ENCODE measurements around the gene GSTO2. TPM values are rescaled to one million over a fixed set of nuclear protein-coding genes. Genes with fewer than 3 reads are reported as not detected.

GSTO2 gene
- total and polyA plus RNA-seq, 11 donors = 0.46 to 1.9 (median 0.88) TPM

DNA sequence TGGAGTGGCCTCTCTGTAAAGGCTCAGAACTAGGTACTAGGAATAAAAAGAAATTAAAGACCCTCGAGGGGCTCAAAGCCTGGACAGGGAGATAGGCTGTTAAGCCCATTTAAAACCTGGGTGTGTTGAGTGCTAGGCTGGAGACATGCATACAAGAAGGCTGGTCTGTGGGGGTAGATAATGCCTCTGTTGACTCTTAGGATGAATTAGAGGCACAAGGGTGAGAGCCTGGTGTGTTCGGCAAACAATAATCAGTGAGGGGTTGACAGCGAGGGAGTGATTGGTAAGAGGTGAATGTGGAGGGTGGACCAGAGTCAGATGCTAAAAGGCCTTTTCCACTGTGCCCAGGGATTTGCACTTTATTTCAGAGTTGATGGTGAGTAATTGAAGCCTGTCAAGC lies 12.7 kb downstream of the GSTO2 start:
- H3K36me3 ChIP-seq = no peaks in the 10 kb centered on the region
- H3K9me3 ChIP-seq = no peaks in the 10 kb centered on the region
- H3K4me3 ChIP-seq = no peak overlapping the region
- DNase-seq = no peak
- H3K27ac ChIP-seq = no peak overlapping the region
- peaks cover 0 to 6% (median 0%) of the 10 kb centered on the region in 9 donors for H3K27me3 ChIP-seq
- no peak for TF ChIP-seq CTCF (IDR thresholded peaks at IDR 0.05)
- no peak for TF ChIP-seq POLR2A (IDR thresholded peaks at IDR 0.05)
- no peaks in the 10 kb centered on the region for H3K4me1 ChIP-seq
- intact Hi-C loops (cut with DNase I) = no loop called here
- no peak for ATAC-seq
- 62 to 72% (median 67%) methylated on average over 3 of the region's 3 CpGs for WGBS, 4 donors

DNA sequence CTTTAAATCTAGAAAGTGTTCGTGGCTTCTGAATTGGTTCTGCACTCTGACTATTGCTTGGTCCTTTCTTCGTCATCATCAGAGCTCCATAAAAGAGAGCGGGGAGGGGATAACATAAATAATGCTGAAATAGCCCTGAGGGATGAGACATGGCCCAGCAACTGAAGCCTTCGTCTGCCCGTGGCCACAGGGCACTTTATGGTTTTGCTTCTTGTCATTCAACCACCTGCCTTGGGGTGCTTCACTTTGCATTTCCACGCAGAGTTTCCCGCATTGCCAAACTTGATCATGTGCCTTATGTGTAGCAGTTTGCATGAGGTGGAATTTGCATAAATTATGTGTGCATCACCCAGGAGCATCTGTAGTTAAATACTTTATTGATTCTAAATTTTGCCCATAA lies 15.9 kb downstream of the GSTO2 start:
- H3K27me3 ChIP-seq = no peaks in the 10 kb centered on the region
- no peak for DNase-seq
- 87 to 92% (median 88%) methylated on average over 7 of the region's 7 CpGs for WGBS, 4 donors
- ATAC-seq = no peak
- H3K27ac ChIP-seq = no peak overlapping the region
- H3K36me3 ChIP-seq = no peaks in the 10 kb centered on the region
- H3K4me3 ChIP-seq = no peak overlapping the region
- H3K9me3 ChIP-seq = no peaks in the 10 kb centered on the region
- TF ChIP-seq CTCF (IDR thresholded peaks at IDR 0.05) (no peak), POLR2A (IDR thresholded peaks at IDR 0.05) (no peak)
- intact Hi-C loops (cut with DNase I) = no loop called here
- H3K4me1 ChIP-seq = no peaks in the 10 kb centered on the region

DNA sequence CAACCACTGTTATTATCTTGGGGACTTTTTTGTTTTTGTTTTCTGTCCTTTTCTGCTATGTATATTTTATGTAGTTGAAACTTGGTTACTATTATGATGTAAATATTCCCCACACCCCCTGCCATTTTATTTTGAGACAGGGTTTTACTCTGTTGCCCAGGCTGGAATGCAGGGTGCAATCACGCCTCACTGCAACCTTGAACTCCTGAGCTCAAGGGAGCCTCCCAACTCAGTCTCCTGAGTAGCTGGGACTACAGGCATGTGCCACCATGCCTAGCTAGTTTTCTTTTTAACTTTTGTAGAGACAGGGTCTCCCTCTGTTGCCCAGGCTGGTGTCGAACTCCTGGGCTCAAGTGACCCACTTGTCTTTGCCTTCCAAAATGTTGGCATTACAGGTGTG lies 18.0 kb downstream of the GSTO2 start:
- intact Hi-C loops (cut with DNase I) = no loop called here
- Histone ChIP-seq H3K36me3 (no peaks in the 10 kb centered on the region), H3K4me3 (no peak overlapping the region), H3K27me3 (no peaks in the 10 kb centered on the region), H3K27ac (no peak overlapping the region), H3K4me1 (peaks cover 0 to 11% (median 3%) of the 10 kb centered on the region in 12 donors), H3K9me3 (no peaks in the 10 kb centered on the region)
- ATAC-seq (no peak), DNase-seq (no peak)
- TF ChIP-seq POLR2A (IDR thresholded peaks at IDR 0.05) (no peak), CTCF (IDR thresholded peaks at IDR 0.05) (no peak)
- WGBS, 4 donors = 73 to 89% (median 83%) methylated on average over 2 of the region's 2 CpGs

GRCh38 chr10:104288355-104288754 lies 19.4 kb downstream of the GSTO2 start:
- no peak overlapping the region for H3K4me3 ChIP-seq
- H3K9me3 ChIP-seq = no peaks in the 10 kb centered on the region
- no peak overlapping the region for H3K27ac ChIP-seq
- H3K27me3 ChIP-seq = no peaks in the 10 kb centered on the region
- H3K36me3 ChIP-seq = no peaks in the 10 kb centered on the region
- DNase-seq = no peak
- WGBS, 4 donors = 65 to 75% (median 66%) methylated on average over 1 of the region's 1 CpG
- ATAC-seq = no peak
- no peak for TF ChIP-seq POLR2A (IDR thresholded peaks at IDR 0.05)
- no peak for TF ChIP-seq CTCF (IDR thresholded peaks at IDR 0.05)
- intact Hi-C loops (cut with DNase I) = no loop called here
- peaks cover 0 to 23% (median 5%) of the 10 kb centered on the region in 12 donors for H3K4me1 ChIP-seq
